Ascending aorta (tissue), 2 donors: ENCODE results near the gene UBE2D2. TPM values are rescaled to one million over a fixed set of nuclear protein-coding genes. Genes with fewer than 3 reads are reported as not detected.
A peak's percentile ranks its signal among the peaks of the same experiment; 100 is the strongest.
"Not testable (repeated sequence)": the region's sequence is repeated elsewhere in the genome, so short reads cannot be mapped to it uniquely, and the experiment has no call there.

Experiments
- DNase-seq, 2 donors: peaks; one replicate each; pipeline ENCODE4 v3.0.0-alpha.2; 2019; ENCODE audit warnings: low spot score in 2 of 2
- H3K27ac ChIP-seq, 2 donors: fragments of 200-600 bp; sonication (generic); one replicate each; pipeline ENCODE4 v1.5.1; 2016 to 2017; ENCODE audit warnings: mild to moderate bottlenecking in 1 of 2
- H3K27me3 ChIP-seq: fragments of 200-600 bp; sonication (generic); one replicate; pipeline ENCODE4 v1.5.1; 2017
- H3K36me3 ChIP-seq, 2 donors: fragments of 200-600 bp; sonication (generic); one replicate each; pipeline ENCODE4 v1.5.1; 2016
- H3K4me1 ChIP-seq, 2 donors: fragments of 200-600 bp; sonication (generic); one replicate each; pipeline ENCODE4 v1.5.1; 2016 to 2017; ENCODE audit warnings: mild to moderate bottlenecking in 1 of 2
- H3K4me3 ChIP-seq, 2 donors: fragments of 200-600 bp; sonication (generic); one replicate each; pipeline ENCODE4 v1.5.1; 2016 to 2017; ENCODE audit warnings: mild to moderate bottlenecking in 1 of 2
- H3K9me3 ChIP-seq, 2 donors: fragments of 200-600 bp; sonication (generic); one replicate each; pipeline ENCODE4 v1.5.1; 2016
- intact Hi-C: fragments of 100-400 bp; cut with DNase I; formaldehyde crosslinking; loops from one replicate; pipeline ENCODE4 v1.15.1; 2023
- total RNA-seq: library from RNA; depleted of rRNA; stranded (reverse); fragments of >200 nt; gene quantifications from one replicate; pipeline ENCODE4 v1.1.0, GENCODE V29; 2016
- TF ChIP-seq, protein P1 (sequence below), 3 experiments: fragments of 200-600 bp in 2 of 3; fragments of 450-650 bp in 1 of 3; sonication (generic) in 2 of 3; IDR thresholded peaks; one replicate each; pipeline ENCODE4 v1.5.1; 2016 to 2019; ENCODE audit warnings: antibody characterized with exemption in 3 of 3, mild to moderate bottlenecking in 1 of 3, moderate library complexity in 1 of 3

The UBE2D2 gene
- total RNA-seq, 1 donor from 2014 or later = 65.9 TPM

DNA sequence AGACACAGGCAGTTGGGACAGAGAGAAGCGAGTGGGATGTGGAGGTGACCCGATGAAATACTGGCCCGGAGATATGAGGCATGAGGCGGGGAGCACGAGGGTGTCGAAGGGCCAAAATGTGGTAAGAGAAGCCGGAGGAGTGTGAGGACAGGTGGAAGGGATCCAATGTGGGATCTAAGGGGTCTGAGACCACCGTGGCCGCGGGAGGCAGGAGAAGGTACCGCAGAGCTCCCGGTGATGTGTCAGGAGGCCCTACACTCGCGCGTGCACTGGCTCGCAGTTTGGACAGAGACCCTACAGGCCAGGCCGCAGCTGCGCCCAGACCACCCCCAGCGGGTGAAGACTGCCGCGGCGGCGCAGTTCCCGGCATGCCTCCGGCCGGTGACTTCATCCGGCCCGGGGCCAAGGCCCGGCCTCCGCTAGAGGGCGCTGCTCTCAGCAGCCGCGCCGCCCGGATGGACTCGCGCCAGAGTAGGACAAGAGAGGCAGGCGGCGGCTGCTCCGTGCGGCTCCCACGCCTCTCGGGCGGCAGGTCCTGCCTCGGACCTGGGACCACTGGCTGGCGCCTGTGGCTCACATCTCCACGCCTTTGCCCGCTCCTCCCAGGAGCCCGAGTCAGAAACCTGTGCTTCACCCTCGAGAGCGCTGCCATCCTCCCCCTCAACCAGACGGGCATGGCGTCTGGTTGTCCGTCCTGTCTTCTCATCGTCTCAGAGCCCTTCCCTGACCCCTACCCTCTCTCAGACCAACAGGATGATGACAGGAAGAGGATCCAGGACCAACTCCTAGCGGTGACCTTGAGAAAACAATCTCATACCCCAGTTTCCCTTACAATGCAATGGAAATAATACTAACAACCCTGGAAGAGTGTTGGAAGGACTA lies 43.2 kb upstream of the UBE2D2 start:
- peak overlapping the region; percentile 66 to 68 for H3K4me3 ChIP-seq
- H3K4me1 ChIP-seq = peaks cover 0 to 2% of the 10 kb centered on the region in 2 donors
- no peaks in the 10 kb centered on the region for H3K36me3 ChIP-seq
- H3K9me3 ChIP-seq = no peaks in the 10 kb centered on the region
- no peaks in the 10 kb centered on the region for H3K27me3 ChIP-seq
- peak; percentile 62 to 96 for DNase-seq
- intact Hi-C loops = loop anchor here (1.0 to 5.0 kb wide), 4 partner anchors 36 to 229 kb away; partner anchors contain the start of genes DNAJC18, STING1 and UBE2D2
- TF ChIP-seq, protein P1, sequence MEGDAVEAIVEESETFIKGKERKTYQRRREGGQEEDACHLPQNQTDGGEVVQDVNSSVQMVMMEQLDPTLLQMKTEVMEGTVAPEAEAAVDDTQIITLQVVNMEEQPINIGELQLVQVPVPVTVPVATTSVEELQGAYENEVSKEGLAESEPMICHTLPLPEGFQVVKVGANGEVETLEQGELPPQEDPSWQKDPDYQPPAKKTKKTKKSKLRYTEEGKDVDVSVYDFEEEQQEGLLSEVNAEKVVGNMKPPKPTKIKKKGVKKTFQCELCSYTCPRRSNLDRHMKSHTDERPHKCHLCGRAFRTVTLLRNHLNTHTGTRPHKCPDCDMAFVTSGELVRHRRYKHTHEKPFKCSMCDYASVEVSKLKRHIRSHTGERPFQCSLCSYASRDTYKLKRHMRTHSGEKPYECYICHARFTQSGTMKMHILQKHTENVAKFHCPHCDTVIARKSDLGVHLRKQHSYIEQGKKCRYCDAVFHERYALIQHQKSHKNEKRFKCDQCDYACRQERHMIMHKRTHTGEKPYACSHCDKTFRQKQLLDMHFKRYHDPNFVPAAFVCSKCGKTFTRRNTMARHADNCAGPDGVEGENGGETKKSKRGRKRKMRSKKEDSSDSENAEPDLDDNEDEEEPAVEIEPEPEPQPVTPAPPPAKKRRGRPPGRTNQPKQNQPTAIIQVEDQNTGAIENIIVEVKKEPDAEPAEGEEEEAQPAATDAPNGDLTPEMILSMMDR (IDR thresholded peaks at IDR 0.05) = peak; percentile 95 to 99 (median 98)
- peak overlapping the region; percentile 77 to 83 for H3K27ac ChIP-seq

- Histone ChIP-seq H3K27me3 (no peaks in the 10 kb centered on the region), H3K9me3 (no peaks in the 10 kb centered on the region), H3K36me3 (no peaks in the 10 kb centered on the region), H3K4me1 (no peaks in the 10 kb centered on the region), H3K4me3 (no peak overlapping the region), H3K27ac (no peak overlapping the region)
- intact Hi-C loops = no loop called here
- DNase-seq = no peak
- TF ChIP-seq, protein P1 (IDR thresholded peaks at IDR 0.05) = no peak
Observed at GRCh38 chr5:139523635-139524445, 37.3 kb upstream of the UBE2D2 start.

- DNase-seq = no peak
- Histone ChIP-seq H3K27ac (no peak overlapping the region), H3K4me1 (no peaks in the 10 kb centered on the region), H3K9me3 (no peaks in the 10 kb centered on the region), H3K36me3 (no peaks in the 10 kb centered on the region), H3K27me3 (no peaks in the 10 kb centered on the region), H3K4me3 (no peak overlapping the region)
- TF ChIP-seq, protein P1 (IDR thresholded peaks at IDR 0.05) = no peak
- intact Hi-C loops = no loop called here
Observed at GRCh38 chr5:139524446-139524845, 36.7 kb upstream of the UBE2D2 start.

DNA sequence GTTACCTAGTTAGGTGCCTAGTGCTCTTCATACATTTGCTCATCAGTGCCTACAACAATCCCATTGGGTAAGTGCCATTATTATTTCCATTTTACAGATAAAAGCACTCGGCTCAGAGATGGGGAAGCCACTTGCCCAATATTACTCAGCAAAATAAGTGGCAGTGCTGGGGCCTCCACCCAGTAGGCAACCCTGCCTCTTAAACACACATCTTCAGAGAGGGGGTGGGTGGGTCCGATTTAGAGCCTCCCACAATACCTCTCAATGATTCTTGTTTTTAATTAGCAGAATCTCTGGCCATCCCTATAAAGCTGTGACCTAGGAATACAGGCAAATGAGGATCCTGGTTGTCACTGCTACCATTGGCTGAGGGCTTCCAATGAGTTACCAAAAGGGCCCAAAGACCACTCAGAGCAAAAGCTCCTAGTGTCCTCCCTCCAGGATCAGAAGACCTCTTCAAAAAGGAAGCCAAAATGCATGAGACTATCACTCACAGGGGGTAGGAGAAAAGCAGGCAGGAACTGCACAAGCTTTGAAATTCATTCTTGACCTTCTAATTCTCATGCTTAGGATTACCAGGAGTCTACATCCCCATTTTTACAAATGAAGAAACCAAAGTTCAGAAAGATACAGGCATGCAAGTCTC lies 36.1 kb upstream of the UBE2D2 start:
- DNase-seq = no peak
- H3K9me3 ChIP-seq = no peaks in the 10 kb centered on the region
- H3K27ac ChIP-seq = no peak overlapping the region
- H3K4me3 ChIP-seq = no peak overlapping the region
- TF ChIP-seq, protein P1 (IDR thresholded peaks at IDR 0.05) = no peak
- intact Hi-C loops = no loop called here
- no peaks in the 10 kb centered on the region for H3K36me3 ChIP-seq
- no peaks in the 10 kb centered on the region for H3K4me1 ChIP-seq
- no peaks in the 10 kb centered on the region for H3K27me3 ChIP-seq

GRCh38 chr5:139525586-139526308 lies 35.4 kb upstream of the UBE2D2 start:
- H3K27me3 ChIP-seq, intact Hi-C loops, DNase-seq, H3K27ac ChIP-seq, H3K36me3 ChIP-seq, H3K9me3 ChIP-seq, H3K4me3 ChIP-seq, H3K4me1 ChIP-seq: not testable (repeated sequence)

GRCh38 chr5:139526309-139527089 lies 34.6 kb upstream of the UBE2D2 start:
- intact Hi-C loops, H3K27ac ChIP-seq, H3K9me3 ChIP-seq, H3K4me3 ChIP-seq, H3K4me1 ChIP-seq, H3K27me3 ChIP-seq, H3K36me3 ChIP-seq, DNase-seq: not testable (repeated sequence)

DNA sequence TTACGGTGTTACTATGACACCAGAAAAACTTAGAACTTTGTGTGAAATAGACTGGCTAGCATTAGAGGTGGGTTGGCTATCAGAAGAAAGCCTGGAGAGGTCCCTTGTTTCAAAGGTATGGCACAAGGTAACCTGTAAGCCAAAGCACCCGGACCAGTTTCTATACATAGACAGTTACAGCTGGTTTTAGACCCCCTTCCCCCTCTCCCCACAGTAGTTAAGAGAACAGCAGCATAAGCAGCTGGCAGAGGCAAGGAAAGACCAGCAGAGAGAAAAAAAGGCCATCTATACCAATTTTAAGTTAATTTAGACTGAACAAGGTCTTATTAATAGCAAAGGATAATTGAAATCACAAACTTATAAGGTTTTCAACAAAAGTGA lies 34.1 kb upstream of the UBE2D2 start:
- H3K36me3 ChIP-seq, H3K4me3 ChIP-seq, H3K27ac ChIP-seq, intact Hi-C loops, DNase-seq, H3K4me1 ChIP-seq, H3K27me3 ChIP-seq, H3K9me3 ChIP-seq: not testable (repeated sequence)

DNA sequence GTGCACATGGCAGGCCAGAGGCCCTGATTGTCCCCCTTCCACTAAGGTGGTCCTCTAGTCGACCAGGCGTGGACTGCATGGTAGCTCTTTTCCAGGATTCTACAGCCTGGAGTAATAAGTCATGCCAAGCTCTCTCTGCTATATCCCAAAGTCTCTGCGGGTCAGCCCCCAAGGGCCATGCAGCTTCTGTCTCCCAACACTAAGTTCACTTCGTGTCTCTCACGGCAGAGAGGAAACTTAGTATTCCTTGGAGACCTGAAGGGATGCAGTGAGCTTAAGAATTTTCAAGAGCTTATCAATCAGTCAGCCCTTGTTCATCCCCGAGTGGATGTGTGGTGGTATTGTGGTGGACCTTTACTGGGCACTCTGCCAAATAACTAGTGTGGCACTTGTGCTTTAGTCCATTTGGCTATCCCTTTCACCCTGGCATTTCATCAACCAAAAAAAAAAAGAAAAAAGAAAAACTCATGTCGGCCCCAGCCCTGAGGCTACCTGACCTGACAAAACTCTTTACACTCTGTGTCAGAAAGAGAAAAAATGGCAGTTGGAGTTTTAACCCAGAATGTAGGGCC lies 33.2 kb upstream of the UBE2D2 start:
- intact Hi-C loops, H3K36me3 ChIP-seq, H3K27ac ChIP-seq, H3K9me3 ChIP-seq, DNase-seq, H3K4me3 ChIP-seq, H3K4me1 ChIP-seq, H3K27me3 ChIP-seq: not testable (repeated sequence)
